Coronary artery (tissue), 2 donors: ENCODE results near the gene RAPGEF2.

ENCODE experiments used
- DNase-seq: peaks from one replicate; pipeline ENCODE4 v3.0.0-alpha.2; 2017; ENCODE audit warnings: low spot score
- H3K27ac ChIP-seq, 2 donors: fragments of 200-600 bp; sonication (generic); one replicate each; pipeline ENCODE4 v1.5.1; 2016 to 2019
- H3K4me3 ChIP-seq: fragments of 200-600 bp; sonication (generic); 2 replicates; pipeline ENCODE4 v1.5.1; 2016; ENCODE audit warnings: mild to moderate bottlenecking, moderate library complexity
- CTCF ChIP-seq: fragments of 200-600 bp; sonication (generic); IDR thresholded peaks from one replicate; pipeline ENCODE4 v1.5.1; 2019; ENCODE audit warnings: antibody characterized with exemption

RAPGEF2 gene

GRCh38 chr4:159185591-159186023 lies 82.7 kb downstream of the RAPGEF2 start:
- H3K27ac ChIP-seq = no peak overlapping the region
- TF ChIP-seq CTCF = no peak
- DNase-seq = no peak
- no peak overlapping the region for H3K4me3 ChIP-seq

- TF ChIP-seq CTCF = no peak
- Histone ChIP-seq H3K4me3 (no peak overlapping the region), H3K27ac (no peak overlapping the region)
- no peak for DNase-seq
These were observed 85.8 kb downstream of the RAPGEF2 start for GRCh38 chr4:159188646-159189045.

GRCh38 chr4:159190651-159191050 lies 87.8 kb downstream of the RAPGEF2 start:
- Histone ChIP-seq H3K4me3 (no peak overlapping the region), H3K27ac (no peak overlapping the region)
- no peak for DNase-seq
- TF ChIP-seq CTCF = no peak

- H3K27ac ChIP-seq = no peak overlapping the region
- TF ChIP-seq CTCF = no peak
- no peak overlapping the region for H3K4me3 ChIP-seq
- no peak for DNase-seq
These were observed 89.1 kb downstream of the RAPGEF2 start for GRCh38 chr4:159191989-159192388.

GRCh38 chr4:159193046-159193620 lies 90.3 kb downstream of the RAPGEF2 start:
- Histone ChIP-seq H3K27ac (no peak overlapping the region), H3K4me3 (no peak overlapping the region)
- no peak for TF ChIP-seq CTCF
- DNase-seq = no peak

- Histone ChIP-seq H3K4me3 (no peak overlapping the region), H3K27ac (no peak overlapping the region)
- DNase-seq = no peak
- TF ChIP-seq CTCF = no peak
These were observed 92.5 kb downstream of the RAPGEF2 start for GRCh38 chr4:159195361-159195769.

GRCh38 chr4:159197260-159197884 lies 94.5 kb downstream of the RAPGEF2 start:
- Histone ChIP-seq H3K4me3 (no peak overlapping the region), H3K27ac (no peak overlapping the region)
- no peak for DNase-seq
- no peak for TF ChIP-seq CTCF
